Body of pancreas (tissue), 4 donors: ENCODE results near the gene CLMN. TPM values are rescaled to one million over a fixed set of nuclear protein-coding genes. Genes with fewer than 3 reads are reported as not detected.

Source experiments
- ATAC-seq: fragments of 150-250 bp; one replicate; pipeline ENCODE4 v1.9.1; 2016
- DNase-seq, 4 donors: peaks; one replicate each; pipeline ENCODE4 v3.0.0-alpha.2; 2019
- H3K27ac ChIP-seq, 4 donors: fragments of 200-600 bp; sonication (generic); 1 replicate in 3 of 4; 2 replicates in 1 of 4; pipeline versions ENCODE4 v1.5.1 to v1.6.1; 2016 to 2019; ENCODE audit warnings: mild to moderate bottlenecking in 1 of 4, mixed read lengths in 1 of 4, moderate library complexity in 1 of 4
- H3K27me3 ChIP-seq, 2 donors: fragments of 200-600 bp; sonication (generic); one replicate each; pipeline ENCODE4 v1.6.0; 2016; ENCODE audit warnings: mild to moderate bottlenecking in 1 of 2
- H3K36me3 ChIP-seq, 2 donors: fragments of 200-600 bp; sonication (generic); replicated peaks in 1 of 2; 2 replicates each; pipeline ENCODE4 v1.5.1; 2016; ENCODE audit warnings: low read depth in 2 of 2; ENCODE audit not compliant: insufficient read depth in 1 of 2
- H3K4me1 ChIP-seq: fragments of 200-600 bp; sonication (generic); one replicate; pipeline ENCODE4 v1.6.0; 2016
- H3K4me3 ChIP-seq, 2 donors: fragments of 200-600 bp; sonication (generic); 1 replicate in 1 of 2; 2 replicates in 1 of 2; pipeline ENCODE4 v1.5.1; 2016 to 2019
- H3K9me3 ChIP-seq, 3 donors: fragments of 200-600 bp; sonication (generic); 1 replicate in 2 of 3; 2 replicates in 1 of 3; pipeline ENCODE4 v1.5.1; 2016
- POLR2A ChIP-seq, 3 donors: fragments of 450-650 bp; IDR thresholded peaks; one replicate each; pipeline ENCODE4 v1.6.1; 2016; ENCODE audit warnings: antibody characterized with exemption in 3 of 3, mild to moderate bottlenecking in 2 of 3
- WGBS, 2 donors: methylation state at CpG; one replicate each; pipeline ENCODE4 v1.1.5; 2017; 5-methylcytosine and 5-hydroxymethylcytosine counted together
- intact Hi-C: fragments of 100-400 bp; cut with DNase I; formaldehyde crosslinking; loops from one replicate; pipeline ENCODE4 v1.15.1; 2023
- total RNA-seq, 2 donors: library from RNA; depleted of rRNA; stranded (reverse); fragments of >200 nt; gene quantifications; one replicate each; pipeline ENCODE4 v1.1.0, GENCODE V29; 2016
- TF ChIP-seq, protein P1 (sequence below), 7 experiments: fragments of 450-650 bp in 4 of 7; fragments of 200-600 bp in 3 of 7; sonication (generic) in 3 of 7; IDR thresholded peaks; one replicate each; pipeline ENCODE4 v1.5.1; 2016 to 2019; ENCODE audit warnings: antibody characterized with exemption in 7 of 7

CLMN gene
- total RNA-seq, 2 donors from 2014 or later: 53.7 to 54.7 TPM

DNA sequence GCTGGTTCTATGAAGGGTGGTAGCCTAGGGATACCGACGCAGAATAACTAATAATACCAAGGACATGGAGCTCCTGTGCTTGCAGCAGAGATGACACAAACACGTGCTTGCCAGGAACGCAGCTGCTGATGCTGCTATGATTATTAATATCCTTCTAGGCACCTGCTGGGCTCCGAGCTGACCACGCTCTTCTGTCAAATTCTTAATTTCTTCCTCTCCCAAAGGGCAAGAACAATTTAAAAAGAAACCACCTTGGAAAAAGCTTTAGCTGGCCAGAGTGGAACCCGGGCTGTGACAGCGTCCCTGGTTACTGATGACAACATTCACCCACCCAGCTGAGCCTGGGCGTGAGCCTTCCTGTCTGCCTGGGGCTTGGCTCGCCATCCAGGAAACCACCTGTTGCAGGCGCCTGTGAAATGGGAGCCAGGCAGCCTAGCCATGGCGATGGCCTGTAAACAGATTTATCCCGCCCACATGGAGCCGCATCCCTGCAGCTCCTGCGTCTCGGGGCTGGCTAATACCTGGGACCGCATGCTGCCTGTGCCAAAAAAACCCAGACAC is 28.8 kb downstream of the CLMN start:
- Histone ChIP-seq H3K9me3 (no peaks in the 10 kb centered on the region), H3K27me3 (no peaks in the 10 kb centered on the region), H3K4me1 (peaks cover 55% of the 10 kb centered on the region), H3K27ac (peak overlapping the region; percentile 77 to 90 (median 84)), H3K36me3 (no peaks in the 10 kb centered on the region), H3K4me3 (no peak overlapping the region)
- ATAC-seq (peak; percentile 96), DNase-seq (peak; percentile 92 to 95 (median 94))
- 7 to 13% methylated on average over 11 to 17 of the region's 17 CpGs for WGBS, 2 donors
- peak in 1 of 3 donors; percentile 31 for TF ChIP-seq POLR2A (IDR thresholded peaks at IDR 0.05)
- TF ChIP-seq, protein P1, sequence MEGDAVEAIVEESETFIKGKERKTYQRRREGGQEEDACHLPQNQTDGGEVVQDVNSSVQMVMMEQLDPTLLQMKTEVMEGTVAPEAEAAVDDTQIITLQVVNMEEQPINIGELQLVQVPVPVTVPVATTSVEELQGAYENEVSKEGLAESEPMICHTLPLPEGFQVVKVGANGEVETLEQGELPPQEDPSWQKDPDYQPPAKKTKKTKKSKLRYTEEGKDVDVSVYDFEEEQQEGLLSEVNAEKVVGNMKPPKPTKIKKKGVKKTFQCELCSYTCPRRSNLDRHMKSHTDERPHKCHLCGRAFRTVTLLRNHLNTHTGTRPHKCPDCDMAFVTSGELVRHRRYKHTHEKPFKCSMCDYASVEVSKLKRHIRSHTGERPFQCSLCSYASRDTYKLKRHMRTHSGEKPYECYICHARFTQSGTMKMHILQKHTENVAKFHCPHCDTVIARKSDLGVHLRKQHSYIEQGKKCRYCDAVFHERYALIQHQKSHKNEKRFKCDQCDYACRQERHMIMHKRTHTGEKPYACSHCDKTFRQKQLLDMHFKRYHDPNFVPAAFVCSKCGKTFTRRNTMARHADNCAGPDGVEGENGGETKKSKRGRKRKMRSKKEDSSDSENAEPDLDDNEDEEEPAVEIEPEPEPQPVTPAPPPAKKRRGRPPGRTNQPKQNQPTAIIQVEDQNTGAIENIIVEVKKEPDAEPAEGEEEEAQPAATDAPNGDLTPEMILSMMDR (IDR thresholded peaks at IDR 0.05): peak in 1 of 7 experiments; percentile 2
- intact Hi-C loops: no loop called here

DNA sequence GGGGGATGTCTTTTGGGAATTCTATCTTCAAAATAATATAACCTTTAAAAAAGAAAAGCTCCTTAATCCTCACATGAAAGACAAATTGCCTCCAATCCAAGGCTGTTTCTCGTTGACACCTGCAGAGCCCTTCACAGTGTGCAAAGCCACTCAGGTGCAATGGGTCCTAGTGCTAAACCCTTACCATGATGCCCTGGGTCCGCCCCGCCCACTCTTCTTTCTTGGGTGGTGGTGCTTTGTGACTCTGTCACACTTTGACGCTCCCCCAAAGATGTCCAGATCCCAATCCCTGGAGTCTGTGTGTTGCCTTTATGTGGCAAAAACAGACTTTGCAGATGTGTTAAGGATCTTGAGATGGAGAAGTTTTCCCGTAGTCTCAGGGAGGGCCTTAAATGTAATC is 29.7 kb downstream of the CLMN start:
- Histone ChIP-seq H3K27me3 (no peaks in the 10 kb centered on the region), H3K27ac (peak overlapping the region in 3 of 4 donors; percentile 77 to 90 (median 88)), H3K36me3 (no peaks in the 10 kb centered on the region), H3K4me3 (no peak overlapping the region), H3K4me1 (peaks cover 46% of the 10 kb centered on the region), H3K9me3 (no peaks in the 10 kb centered on the region)
- DNase-seq (no peak), ATAC-seq (no peak)
- 89 to 90% methylated on average over 5 of the region's 5 CpGs for WGBS, 2 donors
- intact Hi-C loops: no loop called here
- TF ChIP-seq, protein P1 (IDR thresholded peaks at IDR 0.05): no peak
- no peak for TF ChIP-seq POLR2A (IDR thresholded peaks at IDR 0.05)

DNA sequence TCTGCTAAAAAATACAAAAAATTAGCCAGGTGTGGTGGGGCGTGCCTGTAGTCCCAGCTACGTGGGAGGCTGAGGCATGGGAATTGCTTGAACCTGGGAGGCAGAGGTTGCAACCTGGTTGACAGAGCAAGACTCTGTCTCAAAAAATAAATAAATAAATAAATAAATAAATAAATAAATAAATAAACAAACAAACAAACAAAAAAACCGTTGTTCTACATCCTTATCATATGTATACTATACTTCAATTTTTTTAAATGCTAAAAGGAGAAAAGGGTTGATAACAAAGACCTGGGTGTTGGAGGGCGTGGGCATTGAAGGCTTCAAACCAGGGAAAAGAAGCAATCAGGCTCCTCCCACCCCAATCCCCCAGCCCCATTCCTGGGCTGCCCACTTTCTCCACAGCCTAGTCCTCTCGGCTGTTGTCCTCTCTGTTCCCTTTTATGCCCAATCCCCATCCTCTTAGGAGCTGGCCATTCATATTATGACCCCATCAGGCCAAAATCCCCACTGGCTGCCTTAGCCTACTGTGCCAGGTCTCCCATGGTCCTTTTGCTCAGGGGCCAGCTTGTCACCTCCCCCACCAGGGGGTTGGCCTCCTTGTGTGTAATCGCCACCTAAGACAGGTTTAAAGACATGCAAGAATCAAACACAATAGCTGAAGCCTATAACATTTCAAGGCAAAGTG is 30.2 kb downstream of the CLMN start:
- Histone ChIP-seq H3K4me3 (no peak overlapping the region), H3K36me3 (no peaks in the 10 kb centered on the region), H3K27ac (peak overlapping the region in 2 of 4 donors; percentile 88 to 90), H3K9me3 (no peaks in the 10 kb centered on the region), H3K4me1 (peaks cover 42% of the 10 kb centered on the region), H3K27me3 (no peaks in the 10 kb centered on the region)
- ATAC-seq (no peak), DNase-seq (no peak)
- WGBS, 2 donors: 80 to 83% methylated on average over 6 of the region's 6 CpGs
- intact Hi-C loops: no loop called here
- no peak for TF ChIP-seq POLR2A (IDR thresholded peaks at IDR 0.05)
- TF ChIP-seq, protein P1 (IDR thresholded peaks at IDR 0.05): no peak

DNA sequence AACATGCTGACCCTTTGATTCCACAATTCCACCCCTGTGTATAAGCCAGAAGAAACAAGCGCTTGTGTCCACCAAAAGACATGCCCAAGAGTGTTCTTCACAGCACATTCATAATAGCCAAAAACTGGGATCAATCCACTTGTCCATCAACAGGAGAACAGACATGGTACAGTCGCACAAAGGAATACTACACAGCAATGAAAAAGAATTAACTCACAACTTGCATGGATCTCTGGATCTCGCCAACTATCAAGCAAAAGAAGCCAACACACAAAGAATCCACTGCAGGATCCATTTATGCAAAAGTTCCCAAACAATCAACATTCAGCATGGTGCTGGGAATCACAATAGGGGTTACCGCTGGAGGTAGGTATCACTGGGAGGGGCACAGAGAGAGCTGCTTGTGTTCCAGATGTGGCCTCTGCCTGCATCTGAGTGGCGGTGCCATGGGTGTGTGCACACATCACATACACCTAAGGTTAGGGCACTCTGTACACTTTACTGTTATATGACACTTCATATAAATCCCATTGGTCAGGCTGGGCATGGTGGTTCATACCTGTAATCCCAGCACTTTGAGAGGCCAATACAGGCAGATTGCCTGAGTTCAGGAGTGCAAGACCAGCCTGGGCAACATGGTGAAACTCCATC is 30.9 kb downstream of the CLMN start:
- no peaks in the 10 kb centered on the region for H3K36me3 ChIP-seq
- no peak overlapping the region for H3K27ac ChIP-seq
- H3K4me3 ChIP-seq: no peak overlapping the region
- no peak for DNase-seq
- no peak for ATAC-seq
- WGBS, 2 donors: 95 to 99% methylated on average over 5 of the region's 5 CpGs
- peaks cover 42% of the 10 kb centered on the region for H3K4me1 ChIP-seq
- intact Hi-C loops: no loop called here
- H3K27me3 ChIP-seq: no peaks in the 10 kb centered on the region
- no peaks in the 10 kb centered on the region for H3K9me3 ChIP-seq
- TF ChIP-seq, protein P1 (IDR thresholded peaks at IDR 0.05): no peak
